IPS-18c (cell line): Measurements from ENCODE around the gene HIBADH.
"Not testable (repeated sequence)": the region's sequence is repeated elsewhere in the genome, so short reads cannot be mapped to it uniquely, and the experiment has no call there.

Experiments
- H3K4me3 ChIP-seq: 2 replicates; pipeline ENCODE4 v1.7.0; 2013; ENCODE audit warnings: low read depth, mild to moderate bottlenecking, low read length, moderate library complexity; ENCODE audit not compliant: insufficient read depth
- H3K9me3 ChIP-seq: one replicate; pipeline ENCODE4 v1.6.1; 2013; ENCODE audit warnings: mild to moderate bottlenecking, low read length, moderate library complexity; ENCODE audit not compliant: control insufficient read depth, insufficient read depth

HIBADH gene

DNA sequence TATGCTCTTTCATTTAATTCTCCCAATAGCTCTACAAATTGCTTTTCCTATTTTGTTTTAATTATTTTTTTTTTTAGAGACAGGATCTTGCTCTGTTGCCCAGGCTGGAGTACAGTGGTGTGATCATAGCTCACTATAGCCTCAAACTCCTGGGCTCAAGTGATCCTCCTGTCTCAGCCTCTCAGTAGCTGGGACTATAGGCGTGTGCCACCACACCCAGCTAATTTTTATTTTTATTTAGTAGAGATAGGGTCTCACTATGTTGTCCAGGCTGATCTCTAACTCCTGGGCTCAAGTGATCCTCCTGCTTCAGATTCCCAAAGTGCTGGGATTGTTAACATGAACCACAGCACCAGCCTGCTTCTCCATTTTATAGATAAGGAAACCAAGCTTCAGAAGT, 151.3 kb downstream of the HIBADH start:
- H3K4me3 ChIP-seq, H3K9me3 ChIP-seq: not testable (repeated sequence)

GRCh38 chr7:27510541-27510940, 152.1 kb downstream of the HIBADH start:
- Histone ChIP-seq H3K4me3 (no peak overlapping the region), H3K9me3 (no peaks in the 10 kb centered on the region)

DNA sequence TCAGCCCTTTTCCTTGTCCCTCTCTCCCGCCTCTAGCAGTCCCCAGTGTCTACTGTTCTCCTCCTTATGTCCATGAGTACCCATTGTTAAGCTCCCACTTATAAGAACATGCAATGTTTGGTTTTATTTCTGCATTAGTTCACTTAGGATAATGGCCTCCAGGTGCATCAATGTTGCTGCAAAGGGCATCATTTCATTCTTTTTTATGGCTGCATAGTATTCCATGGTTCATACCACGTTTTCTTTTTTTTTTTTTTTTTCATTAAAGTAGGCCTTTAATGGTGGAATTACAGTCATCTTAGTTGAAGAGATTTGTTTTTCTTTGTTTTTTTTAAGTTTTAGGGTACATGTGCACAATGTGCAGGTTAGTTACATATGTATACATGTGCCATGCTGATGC, 160.8 kb downstream of the HIBADH start:
- not testable (repeated sequence) for H3K4me3 ChIP-seq, H3K9me3 ChIP-seq

- no peak overlapping the region for H3K4me3 ChIP-seq
- peaks cover 3% of the 10 kb centered on the region for H3K9me3 ChIP-seq
Measured at GRCh38 chr7:27501001-27501400, 161.7 kb downstream of the HIBADH start.

GRCh38 chr7:27492224-27492623, 170.5 kb downstream of the HIBADH start:
- Histone ChIP-seq H3K9me3 (peaks cover 5% of the 10 kb centered on the region), H3K4me3 (no peak overlapping the region)

DNA sequence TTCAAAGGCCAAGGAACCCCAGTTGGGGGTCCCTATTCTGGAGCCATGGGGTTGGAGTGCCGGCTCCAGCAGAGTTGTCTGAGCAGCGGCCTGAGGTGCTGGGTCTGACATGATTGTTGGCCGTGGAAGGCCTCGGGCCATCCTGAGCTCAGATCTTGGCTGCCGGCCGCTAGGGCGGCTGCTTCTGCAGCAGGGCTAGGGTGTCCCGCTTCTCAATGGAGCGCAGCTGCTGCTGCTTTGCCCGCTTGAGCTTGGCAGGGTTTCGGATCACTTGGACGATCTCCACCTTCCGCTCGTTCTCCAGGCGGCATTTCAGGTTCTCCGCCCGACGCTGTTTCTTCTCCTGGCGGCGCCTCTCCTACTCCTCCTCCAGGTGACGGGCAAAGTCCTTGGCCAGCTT, 171.1 kb downstream of the HIBADH start:
- Histone ChIP-seq H3K4me3 (no peak overlapping the region), H3K9me3 (peaks cover 4% of the 10 kb centered on the region)

DNA sequence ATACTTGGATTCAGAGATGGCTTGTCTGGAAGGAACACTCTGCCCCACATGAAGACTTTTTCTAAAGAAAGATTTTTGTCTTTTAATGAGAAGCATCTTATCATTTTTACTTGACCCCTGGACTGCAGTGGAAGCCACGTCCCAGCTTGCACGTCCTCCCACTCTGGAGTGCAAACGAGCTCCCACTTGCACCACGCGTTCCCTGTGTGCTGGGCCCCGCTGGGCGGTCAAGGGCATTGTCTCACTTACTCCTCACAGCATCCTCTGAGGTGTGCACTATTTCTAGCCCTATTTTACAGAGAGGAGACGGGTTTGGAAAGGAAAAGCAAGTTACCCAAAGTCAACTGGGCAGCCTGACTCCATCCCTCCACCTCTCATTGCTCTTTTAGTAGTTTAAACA, 175.2 kb downstream of the HIBADH start:
- Histone ChIP-seq H3K9me3 (peaks cover 2% of the 10 kb centered on the region), H3K4me3 (no peak overlapping the region)

GRCh38 chr7:27484451-27484850, 178.2 kb downstream of the HIBADH start:
- Histone ChIP-seq H3K9me3 (peaks cover 2% of the 10 kb centered on the region), H3K4me3 (no peak overlapping the region)

GRCh38 chr7:27482219-27482618, 180.5 kb downstream of the HIBADH start:
- Histone ChIP-seq H3K9me3 (no peaks in the 10 kb centered on the region), H3K4me3 (no peak overlapping the region)

- no peak overlapping the region for H3K4me3 ChIP-seq
- H3K9me3 ChIP-seq = no peaks in the 10 kb centered on the region
Measured at GRCh38 chr7:27478556-27478955, 184.1 kb downstream of the HIBADH start.

GRCh38 chr7:27478084-27478483, 184.6 kb downstream of the HIBADH start:
- Histone ChIP-seq H3K9me3 (no peaks in the 10 kb centered on the region), H3K4me3 (no peak overlapping the region)

DNA sequence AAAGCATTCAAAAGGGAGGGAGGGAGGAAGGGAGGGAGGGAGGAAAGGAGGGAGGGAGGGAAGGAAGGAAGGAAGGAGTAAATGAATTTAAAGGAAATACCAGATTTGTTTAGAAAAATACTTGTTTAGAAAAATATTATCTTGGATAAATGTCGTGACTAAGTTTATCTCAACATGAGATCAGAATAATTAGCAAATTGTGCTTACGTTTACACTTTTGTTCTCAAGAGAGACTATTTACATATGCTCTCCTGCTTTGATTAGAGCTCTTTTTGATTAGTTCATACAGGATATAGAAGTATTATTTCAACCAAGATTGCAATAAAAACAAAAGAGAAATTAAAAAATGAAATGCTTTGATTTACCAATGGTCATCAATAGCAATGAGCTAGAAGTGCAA, 186.2 kb downstream of the HIBADH start:
- Histone ChIP-seq H3K9me3 (no peaks in the 10 kb centered on the region), H3K4me3 (no peak overlapping the region)
